ENCODE results near the gene C6orf47. TPM values are rescaled to one million over a fixed set of nuclear protein-coding genes. Genes with fewer than 3 reads are reported as not detected.

Gene C6orf47
- 16.6 and 22.0 TPM in 2 replicates for total RNA-seq

DNA sequence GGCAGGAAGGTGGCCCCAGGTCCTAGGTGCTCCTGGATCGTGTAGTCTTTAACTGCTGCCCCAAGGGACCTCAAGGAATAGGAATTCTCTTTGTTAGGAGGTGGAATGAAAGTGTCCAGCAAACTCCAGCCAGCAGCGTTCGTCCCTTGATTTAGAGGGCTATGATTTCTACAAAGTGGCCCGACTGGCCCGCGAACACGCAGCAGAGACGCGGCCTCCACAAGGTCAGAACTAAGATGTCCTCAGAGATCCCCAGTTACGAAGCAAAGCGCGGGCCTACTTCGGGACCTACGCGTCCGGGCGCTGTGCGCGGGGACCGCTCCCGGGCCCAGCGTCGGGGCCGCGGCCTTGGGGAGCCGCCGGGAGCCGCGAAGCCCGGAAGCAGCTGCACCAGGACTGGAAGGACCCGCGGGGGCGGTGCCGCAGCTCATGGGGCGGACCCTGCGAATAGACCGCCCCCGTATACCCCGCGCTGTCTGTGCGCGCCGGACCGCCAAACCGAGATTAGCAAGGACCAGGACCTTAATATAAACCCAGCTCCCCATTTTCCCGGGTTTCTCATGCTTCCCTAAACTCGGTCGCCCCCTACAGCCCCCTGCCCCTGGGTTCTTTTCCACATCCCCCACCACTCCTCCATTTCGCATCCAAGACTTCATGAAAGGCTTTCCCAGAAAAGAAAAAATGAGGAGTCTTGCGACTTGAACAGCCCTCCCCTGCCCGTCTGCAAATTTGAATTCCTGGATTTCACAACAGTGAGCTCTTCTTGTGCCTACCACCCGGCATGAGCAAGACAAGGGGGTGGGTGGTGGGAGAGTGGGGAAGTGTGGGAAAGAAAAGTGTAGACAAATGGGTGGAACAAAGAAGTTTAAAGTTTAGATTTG is at the start of gene C6orf47:
Gene C6orf47 (minus strand): TSS at position 398 of the 881 bp plus-strand sequence. CDS start 831 bp downstream, outside the sequence.

GRCh38 chr6:31706599-31706998 is 46.0 kb upstream of the C6orf47 start, which contains the start of gene LY6G6F:
LY6G6F (plus strand) TSS chr6:31706866; CDS start chr6:31706907, 41 bp downstream.

DNA sequence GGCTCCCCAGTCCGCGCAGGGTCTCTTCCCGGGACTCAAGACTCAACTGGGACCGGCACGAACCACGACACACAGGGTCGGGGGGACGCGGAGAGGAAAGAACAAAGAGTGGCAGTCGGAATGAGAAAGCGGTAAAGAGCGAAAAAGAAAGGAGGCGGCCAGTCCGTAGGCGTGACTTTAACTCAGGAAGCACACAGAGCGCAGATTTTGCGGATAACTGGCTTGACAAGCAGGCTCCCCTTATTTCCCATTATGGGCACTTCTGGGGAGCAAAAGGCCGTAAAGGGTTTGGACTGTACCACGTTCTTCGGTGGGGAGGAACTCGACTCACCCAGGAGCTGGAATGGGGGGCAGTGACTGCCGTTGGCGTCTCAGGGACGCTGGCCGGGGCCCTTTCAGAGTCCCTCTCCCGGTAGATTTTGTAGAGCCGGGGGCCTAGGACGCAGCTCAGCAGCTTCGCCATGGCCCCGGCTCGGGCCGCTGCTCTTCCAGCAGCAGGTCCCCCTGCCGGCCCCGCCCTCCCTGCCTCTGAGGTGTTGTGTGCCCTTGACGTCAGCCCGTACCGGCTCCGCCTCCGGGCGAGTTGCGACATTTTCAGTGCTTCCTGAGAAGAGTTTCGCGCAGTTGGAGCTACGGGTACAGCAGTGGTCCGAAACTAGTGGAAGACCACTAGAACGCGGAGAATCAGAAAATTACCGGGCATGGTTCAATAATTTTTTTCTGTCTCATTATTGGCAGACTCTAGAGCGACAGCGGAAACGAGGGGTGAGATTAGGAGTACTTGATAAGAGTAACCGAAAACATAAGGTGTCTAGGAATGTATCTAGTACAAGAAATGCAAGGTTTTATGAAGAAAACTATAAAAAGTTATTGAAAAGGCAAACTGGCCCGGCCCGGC is 42.5 kb upstream of the C6orf47 start, which contains the start of gene ABHD16A:
Gene ABHD16A (minus strand): TSS at position 506 of the 898 bp plus-strand sequence. CDS start 43 bp downstream, at position 463.

GRCh38 chr6:31680226-31681134 is 19.9 kb upstream of the C6orf47 start, which contains the start of gene LY6G5C:
LY6G5C (minus strand) TSS chr6:31681067; CDS start chr6:31680373, 694 bp downstream.

GRCh38 chr6:31669676-31670075 is 9.1 kb upstream of the C6orf47 start, which contains the start of gene LY6G5B:
LY6G5B (plus strand) TSS chr6:31669976; CDS start chr6:31670951, 975 bp downstream.

GRCh38 chr6:31665501-31666336 is 5.1 kb upstream of the C6orf47 start, which contains the start of gene CSNK2B:
CSNK2B (plus strand) TSS chr6:31666080; CDS start chr6:31666832, 752 bp downstream.

GRCh38 chr6:31664790-31665500 is 4.4 kb upstream of the C6orf47 start, which contains the start of gene GPANK1:
GPANK1 (minus strand) TSS chr6:31664997; CDS start chr6:31664478, 519 bp downstream.

DNA sequence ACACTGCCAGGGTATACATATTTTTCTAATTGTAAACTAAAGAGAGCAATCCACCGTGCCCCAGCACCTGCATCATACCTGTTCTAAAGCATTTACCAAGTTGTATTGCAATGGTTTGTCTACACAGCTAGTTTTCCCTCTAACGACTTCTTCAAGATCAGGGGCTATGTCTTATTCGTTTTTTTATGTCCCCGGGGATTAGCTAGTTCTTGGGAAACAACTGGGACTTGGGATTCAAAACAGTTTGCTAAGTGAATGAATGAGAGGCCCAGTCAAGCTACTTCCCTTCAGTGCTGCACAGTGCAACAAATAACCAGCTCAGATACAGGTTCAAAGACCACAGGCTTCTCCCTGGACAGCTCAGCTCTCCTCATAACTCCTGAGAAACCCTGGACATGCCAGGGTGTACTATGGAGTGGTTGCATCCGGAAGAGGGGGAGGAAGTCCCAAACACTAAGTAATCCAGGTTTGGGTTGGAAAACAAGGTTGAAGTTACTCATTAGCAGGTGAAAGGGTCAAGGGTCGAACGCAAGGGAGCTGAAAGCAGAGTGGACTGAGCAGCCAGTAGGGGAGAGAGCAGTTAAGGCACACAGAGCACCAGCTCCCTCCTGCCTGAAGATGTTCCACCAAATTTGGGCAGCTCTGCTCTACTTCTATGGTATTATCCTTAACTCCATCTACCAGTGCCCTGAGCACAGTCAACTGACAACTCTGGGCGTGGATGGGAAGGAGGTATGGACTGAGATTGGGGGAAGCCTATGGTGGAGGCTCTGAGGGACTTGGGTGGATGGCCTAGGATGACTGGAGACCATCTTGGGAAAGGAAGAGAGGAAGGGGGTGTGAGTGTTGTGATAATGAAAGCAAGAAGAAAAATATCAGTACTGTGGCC is 5.0 kb downstream of the C6orf47 start, which contains the start of gene APOM:
Gene APOM (plus strand): TSS at position 546 of the 889 bp plus-strand sequence. CDS start 73 bp downstream, at position 619.

DNA sequence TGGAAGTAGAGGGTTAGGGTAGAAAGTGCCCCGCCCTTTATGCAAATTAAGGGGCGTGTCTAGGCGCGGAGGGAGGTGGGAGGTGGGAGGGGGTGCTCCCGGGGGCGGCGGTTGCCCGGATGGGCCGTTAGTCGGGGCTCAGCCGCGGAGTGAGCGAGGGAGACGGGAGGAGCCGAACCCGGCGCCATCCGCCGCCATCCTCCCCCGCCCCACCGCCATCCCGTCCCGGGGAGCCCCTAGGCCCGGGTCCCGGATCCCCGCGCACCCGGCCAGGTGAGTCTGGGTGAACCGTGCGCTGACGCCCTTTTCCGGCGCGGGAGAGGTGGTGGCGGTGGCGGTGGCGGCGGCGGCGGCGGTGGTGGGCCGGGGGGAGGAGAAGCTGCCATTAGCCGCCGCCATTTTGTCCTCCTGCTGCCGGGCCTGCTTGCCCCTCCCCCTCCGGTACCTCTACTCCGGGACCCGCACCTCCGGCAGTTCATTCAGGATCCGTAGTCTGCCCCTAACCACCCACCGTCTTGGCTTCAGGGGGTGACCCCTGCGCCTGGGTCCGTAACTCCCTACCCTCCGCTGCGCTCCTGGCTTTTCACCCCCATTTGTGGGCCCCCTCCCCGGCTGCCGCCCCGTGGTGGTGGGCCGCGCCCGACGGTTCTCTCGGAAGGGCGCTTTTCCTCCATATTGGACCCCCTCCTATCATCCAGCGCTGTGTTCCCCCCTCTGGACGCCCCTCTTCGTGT is 39.8 kb downstream of the C6orf47 start, which contains the start of gene PRRC2A:
Gene PRRC2A (plus strand): TSS at position 130 of the 734 bp plus-strand sequence. CDS start 2,075 bp downstream, outside the sequence.

DNA sequence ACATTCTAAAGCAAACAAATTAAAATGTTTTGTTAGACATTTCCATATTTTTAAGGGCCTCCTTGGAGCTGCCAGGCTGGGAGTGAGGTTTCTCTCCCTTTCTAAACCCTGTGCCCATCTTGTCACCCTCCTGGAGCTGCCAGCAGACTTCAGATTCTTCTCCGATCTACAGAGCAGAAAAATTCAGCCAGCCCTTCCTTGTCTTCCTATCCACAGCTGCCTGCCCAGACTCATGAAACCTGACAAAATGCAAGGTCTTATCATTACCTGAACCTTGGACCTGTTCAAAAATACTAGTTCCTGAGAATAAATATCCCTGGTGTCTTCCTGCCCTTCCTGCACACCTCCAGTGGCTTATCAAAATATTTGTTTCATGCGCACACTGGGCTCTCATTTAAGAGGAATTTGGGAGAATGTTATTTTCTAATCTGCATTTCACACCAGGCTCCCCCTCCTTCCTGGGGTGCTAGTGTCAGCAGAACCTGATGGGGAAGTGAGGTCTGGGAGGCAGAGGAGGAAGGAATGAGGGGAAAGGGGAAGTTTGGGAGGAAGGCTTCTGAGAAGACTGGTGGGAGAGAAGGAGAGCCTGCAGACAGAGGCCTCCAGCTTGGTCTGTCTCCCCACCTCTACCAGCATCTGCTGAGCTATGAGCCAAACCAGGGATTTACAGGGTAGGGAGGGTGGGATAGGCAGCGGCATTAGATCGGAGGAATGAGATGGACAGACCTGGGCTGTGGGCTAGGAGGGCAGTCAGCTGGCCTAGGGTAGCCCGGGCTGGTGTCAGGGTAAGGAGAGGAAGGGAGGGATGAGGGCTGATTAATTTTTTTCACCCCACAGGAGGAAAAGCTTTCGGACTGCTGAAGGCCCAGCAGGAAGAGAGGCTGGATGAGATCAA is 45.6 kb downstream of the C6orf47 start, which contains the start of gene AIF1:
Gene AIF1 (plus strand): TSS at position 551 of the 895 bp plus-strand sequence. CDS start 96 bp downstream, at position 647.

Other genes with a start within 250 kb of the C6orf47 start
- gene MICB, start 162.6 kb downstream of the C6orf47 start, total RNA-seq = 6.5 and 9.6 TPM in 2 replicates
- not detected in 2 replicates for gene MCCD1, start 131.8 kb downstream of the C6orf47 start, total RNA-seq
- 222 and 273 TPM in 2 replicates for gene DDX39B, start 118.8 kb downstream of the C6orf47 start, total RNA-seq
- gene ATP6V1G2, start 114.2 kb downstream of the C6orf47 start, total RNA-seq = 2.6 and 3.3 TPM in 2 replicates
- 12.0 and 23.5 TPM in 2 replicates for gene NFKBIL1, start 113.2 kb downstream of the C6orf47 start, total RNA-seq
- gene LTA, start 88.5 kb downstream of the C6orf47 start, total RNA-seq = not detected in 2 replicates
- under 0.01 TPM in 1 of 2 replicates, not detected in the other for gene TNF, start 85.2 kb downstream of the C6orf47 start, total RNA-seq
- not detected in 2 replicates for gene LTB, start 78.4 kb downstream of the C6orf47 start, total RNA-seq
- not detected in 2 replicates for gene LST1, start 74.5 kb downstream of the C6orf47 start, total RNA-seq
- not detected in 2 replicates for gene NCR3, start 67.8 kb downstream of the C6orf47 start, total RNA-seq
- not detected in 2 replicates for gene AIF1, start 45.5 kb downstream of the C6orf47 start, total RNA-seq
- 29.1 and 76.5 TPM in 2 replicates for gene PRRC2A, start 40.1 kb downstream of the C6orf47 start, total RNA-seq
- gene BAG6, start 8.1 kb downstream of the C6orf47 start, total RNA-seq = 116 and 226 TPM in 2 replicates
- gene APOM, start 4.9 kb downstream of the C6orf47 start, total RNA-seq = 0.60 and 0.89 TPM in 2 replicates
- gene GPANK1, start 4.2 kb upstream of the C6orf47 start, total RNA-seq = 10.1 and 10.3 TPM in 2 replicates
- gene CSNK2B, start 5.3 kb upstream of the C6orf47 start, total RNA-seq = 73.6 and 90.3 TPM in 2 replicates
- gene LY6G5B, start 9.2 kb upstream of the C6orf47 start, total RNA-seq = 2.9 and 3.0 TPM in 2 replicates
- gene LY6G5C, start 20.3 kb upstream of the C6orf47 start, total RNA-seq = 0.51 and 0.59 TPM in 2 replicates
- 38.6 and 56.1 TPM in 2 replicates for gene ABHD16A, start 42.5 kb upstream of the C6orf47 start, total RNA-seq
- not detected in 2 replicates for gene LY6G6F, start 46.1 kb upstream of the C6orf47 start, total RNA-seq
- gene LY6G6D, start 54.6 kb upstream of the C6orf47 start, total RNA-seq = not detected in 2 replicates
- not detected in 2 replicates for gene LY6G6C, start 61.0 kb upstream of the C6orf47 start, total RNA-seq
- not detected in 2 replicates for gene MPIG6B, start 62.6 kb upstream of the C6orf47 start, total RNA-seq
- 54.9 and 59.1 TPM in 2 replicates for gene DDAH2, start 68.5 kb upstream of the C6orf47 start, total RNA-seq
- gene CLIC1, start 75.8 kb upstream of the C6orf47 start, total RNA-seq = 514 and 620 TPM in 2 replicates
- gene MSH5, start 79.2 kb upstream of the C6orf47 start, total RNA-seq = 3.6 and 10.9 TPM in 2 replicates
- 1.2 TPM in 2 replicates for gene SAPCD1, start 101.9 kb upstream of the C6orf47 start, total RNA-seq
- 0.09 TPM in 1 of 2 replicates, not detected in the other for gene VWA7, start 116.5 kb upstream of the C6orf47 start, total RNA-seq
- gene VARS1, start 135.0 kb upstream of the C6orf47 start, total RNA-seq = 67.4 and 123 TPM in 2 replicates
- 17.2 and 18.4 TPM in 2 replicates for gene LSM2, start 146.2 kb upstream of the C6orf47 start, total RNA-seq
- gene HSPA1L, start 154.5 kb upstream of the C6orf47 start, total RNA-seq = 1.2 and 2.1 TPM in 2 replicates
- 73.6 and 99.1 TPM in 2 replicates for gene HSPA1A, start 154.8 kb upstream of the C6orf47 start, total RNA-seq
- 84.9 and 117 TPM in 2 replicates for gene HSPA1B, start 167.0 kb upstream of the C6orf47 start, total RNA-seq
- 72.0 and 133 TPM in 2 replicates for gene NEU1, start 202.0 kb upstream of the C6orf47 start, total RNA-seq
- 0.05 and 0.30 TPM in 2 replicates for gene SLC44A4, start 218.2 kb upstream of the C6orf47 start, total RNA-seq
- gene EHMT2, start 236.9 kb upstream of the C6orf47 start, total RNA-seq = 51.1 and 57.6 TPM in 2 replicates
- 3.6 and 4.7 TPM in 2 replicates for gene ZBTB12, start 241.3 kb upstream of the C6orf47 start, total RNA-seq

All from smooth muscle cell of the umbilical artery (primary cell).